CD4-positive, alpha-beta T cell treated with Interleukin-15 for 1 hour (primary cell): ENCODE results near the gene FANK1.
"Not testable (repeated sequence)": the region's sequence is repeated elsewhere in the genome, so short reads cannot be mapped to it uniquely, and the experiment has no call there.

Experiments used
- DNase-seq: peaks from one replicate; pipeline ENCODE4 v3.0.0-alpha.2; 2020

The FANK1 gene

DNA sequence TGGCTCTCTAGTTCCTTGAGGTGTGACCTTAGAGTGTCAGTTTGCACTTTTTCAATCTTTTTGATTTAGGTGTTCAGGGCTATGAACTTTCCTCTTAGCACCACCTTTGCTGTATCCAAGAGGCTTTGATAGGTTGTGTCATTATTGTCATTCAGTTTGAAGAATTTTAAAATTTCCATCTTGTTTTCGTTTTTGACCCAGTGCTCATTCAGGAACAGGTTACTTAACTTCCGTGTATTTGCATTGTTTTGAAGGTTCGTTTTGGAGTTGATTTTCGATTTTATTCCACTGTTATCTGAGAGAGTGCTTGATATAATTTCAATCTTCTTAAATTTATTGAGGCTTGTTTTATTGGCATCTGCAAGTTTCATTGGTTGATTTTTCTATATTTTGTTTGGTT, 37.3 kb downstream of the FANK1 start:
- DNase-seq = no peak

DNA sequence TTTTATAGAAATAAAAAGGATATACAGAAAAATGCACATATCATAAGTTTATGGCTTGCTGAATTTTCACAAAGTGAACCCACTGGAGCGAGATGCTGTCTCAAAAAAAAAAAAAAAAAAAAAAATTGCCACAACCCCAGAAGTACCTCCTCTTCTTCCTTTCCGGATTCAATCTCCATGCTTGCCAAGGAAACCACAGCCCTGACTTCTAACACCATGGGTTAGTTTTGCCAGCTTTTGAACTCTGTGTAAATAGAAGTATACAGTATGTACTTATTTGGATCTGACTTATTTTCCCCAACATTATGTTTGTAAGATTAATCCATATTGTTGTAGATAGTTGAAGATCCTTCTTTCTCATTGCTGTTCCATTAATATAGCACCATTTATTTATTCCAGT, 40.0 kb downstream of the FANK1 start:
- DNase-seq = no peak

DNA sequence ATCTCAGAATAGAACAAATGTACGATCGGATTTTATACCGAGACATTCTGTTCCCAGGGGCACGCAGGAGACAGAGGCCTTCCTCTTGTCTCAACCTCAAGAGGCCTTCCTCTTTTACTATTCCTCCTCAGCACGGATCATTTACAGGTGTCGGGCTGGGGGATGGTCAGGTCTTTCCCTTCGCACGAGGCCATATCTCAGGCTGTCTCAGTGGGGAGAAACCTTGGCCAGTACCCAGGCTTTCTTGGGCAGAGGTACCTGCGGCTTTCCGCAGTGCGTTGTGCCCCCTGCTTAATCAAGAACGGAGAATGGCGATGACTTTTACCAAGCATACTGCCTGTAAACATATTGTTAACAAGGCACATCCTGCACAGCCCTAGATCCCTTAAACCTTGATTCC, 44.2 kb downstream of the FANK1 start:
- no peak for DNase-seq

DNA sequence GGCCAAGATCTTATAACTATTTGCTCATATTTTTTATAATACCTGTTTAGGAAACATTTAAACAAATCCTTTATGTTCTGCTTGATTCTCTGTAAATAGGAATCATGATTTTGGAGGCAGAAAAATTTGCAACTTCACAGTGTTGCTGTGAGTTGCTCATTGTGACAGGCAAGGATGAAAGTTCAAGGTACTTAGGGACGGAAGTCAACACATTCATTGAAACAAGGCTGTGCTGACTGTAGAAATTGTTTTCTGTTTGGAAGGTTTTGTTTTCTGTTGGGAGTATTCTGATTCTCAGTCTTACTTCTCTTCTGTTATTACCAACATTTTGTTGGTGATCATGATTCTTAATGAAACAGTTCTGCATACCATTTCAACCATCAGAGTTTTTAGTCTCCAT, 54.9 kb downstream of the FANK1 start:
- no peak for DNase-seq

DNA sequence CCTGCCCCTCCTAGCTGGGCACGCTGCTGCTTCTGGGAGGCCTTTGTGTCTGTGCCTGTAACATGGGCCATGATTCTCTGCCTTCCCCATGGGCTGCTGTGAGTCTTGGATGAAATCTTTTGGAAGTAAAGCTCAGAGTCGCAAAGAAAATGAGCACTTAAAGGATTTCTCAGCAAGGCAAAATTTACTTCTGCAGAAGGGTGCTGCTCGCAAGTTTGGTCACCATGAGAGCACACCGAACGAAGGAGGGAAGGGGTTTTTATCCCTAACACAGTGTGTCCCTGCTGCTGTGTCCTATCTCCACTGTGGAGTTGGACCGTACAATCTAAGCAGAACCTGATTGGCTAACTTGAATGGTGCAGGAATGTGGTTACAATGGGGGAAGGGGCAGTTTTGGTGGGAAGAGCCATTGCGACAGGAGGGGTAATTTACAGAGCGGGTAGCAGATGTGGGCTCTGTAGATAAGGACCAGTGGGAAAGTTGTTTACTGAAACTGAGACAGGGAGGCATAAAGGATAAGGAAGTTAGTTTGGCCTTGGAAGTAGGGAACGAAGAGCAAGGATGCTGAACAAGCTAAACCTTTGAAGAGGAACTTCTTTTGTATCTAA, 57.5 kb downstream of the FANK1 start:
- DNase-seq = no peak

DNA sequence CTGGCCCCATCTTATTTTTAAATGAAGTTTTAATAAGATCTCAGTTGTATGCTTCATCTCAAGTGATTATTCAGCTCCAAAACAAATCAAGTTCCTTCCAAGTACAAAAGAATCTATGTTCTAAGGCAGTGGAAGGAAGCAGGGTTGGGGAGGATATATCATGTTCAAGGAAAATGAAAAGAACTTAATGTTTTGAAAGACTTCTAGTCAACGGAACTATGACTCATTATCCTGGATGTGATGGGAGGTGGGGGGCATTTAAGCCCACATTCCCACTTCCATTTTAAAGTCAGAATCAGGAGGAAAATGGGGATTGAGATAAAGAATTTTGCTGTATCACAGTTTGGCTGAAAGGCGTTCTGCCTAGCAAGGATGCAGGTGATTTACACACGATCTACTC, 59.4 kb downstream of the FANK1 start:
- no peak for DNase-seq

DNA sequence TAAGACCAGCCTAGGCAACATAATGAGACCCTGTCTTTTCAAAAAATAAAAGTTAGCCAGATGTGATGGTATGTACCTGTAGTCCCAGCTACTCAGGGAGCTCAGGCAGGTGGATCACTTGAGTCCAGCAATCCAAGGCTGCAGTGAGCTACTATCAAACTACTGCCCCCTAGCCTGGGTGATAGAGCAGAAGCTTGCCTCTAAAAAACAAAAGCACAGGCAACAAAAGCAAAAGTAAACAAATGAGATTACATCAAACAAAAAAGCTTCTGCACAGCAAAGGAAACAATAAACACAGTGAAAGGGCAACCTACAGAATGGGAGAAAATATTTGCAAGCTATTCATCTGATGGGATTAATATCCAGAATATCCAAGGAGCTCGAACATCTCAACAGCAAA, 65.4 kb downstream of the FANK1 start:
- no peak for DNase-seq

DNA sequence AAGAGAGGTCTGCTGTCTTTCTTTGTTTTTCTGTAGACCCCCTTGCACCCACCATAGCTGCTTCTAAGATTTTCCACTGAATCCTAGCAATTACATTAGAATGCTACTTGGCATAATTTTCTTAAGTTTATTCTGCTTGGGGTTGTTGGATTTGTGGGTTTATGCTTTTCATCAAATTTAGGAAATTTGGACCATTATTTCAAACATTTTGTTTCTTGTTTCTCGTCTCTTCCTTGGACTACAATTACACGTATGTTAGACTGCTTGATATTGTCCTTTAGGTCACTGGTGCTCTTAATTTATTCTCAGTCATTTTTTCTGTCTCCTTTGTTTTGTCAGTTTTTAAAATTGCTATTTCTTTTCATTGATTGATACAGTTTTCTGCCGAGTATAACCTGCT, 65.8 kb downstream of the FANK1 start:
- DNase-seq = no peak

DNA sequence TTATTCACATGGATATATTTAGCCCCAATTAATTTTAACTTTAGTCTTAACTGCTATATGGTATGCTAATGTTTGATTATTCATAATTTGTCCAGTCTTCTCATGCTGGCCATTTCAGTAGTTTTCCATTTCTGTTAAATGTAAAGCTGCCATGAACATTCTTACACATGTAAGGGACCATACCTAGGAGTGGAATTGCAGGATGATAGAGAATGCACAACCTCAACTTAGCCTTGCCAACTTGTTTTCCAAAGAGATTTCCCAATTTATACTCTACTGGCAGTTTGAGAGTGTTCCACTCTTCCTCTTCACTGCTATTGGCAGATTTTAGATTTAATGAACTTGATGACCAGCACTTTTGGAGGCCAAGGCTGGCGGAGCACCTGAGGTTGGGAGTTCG, 68.2 kb downstream of the FANK1 start:
- no peak for DNase-seq

DNA sequence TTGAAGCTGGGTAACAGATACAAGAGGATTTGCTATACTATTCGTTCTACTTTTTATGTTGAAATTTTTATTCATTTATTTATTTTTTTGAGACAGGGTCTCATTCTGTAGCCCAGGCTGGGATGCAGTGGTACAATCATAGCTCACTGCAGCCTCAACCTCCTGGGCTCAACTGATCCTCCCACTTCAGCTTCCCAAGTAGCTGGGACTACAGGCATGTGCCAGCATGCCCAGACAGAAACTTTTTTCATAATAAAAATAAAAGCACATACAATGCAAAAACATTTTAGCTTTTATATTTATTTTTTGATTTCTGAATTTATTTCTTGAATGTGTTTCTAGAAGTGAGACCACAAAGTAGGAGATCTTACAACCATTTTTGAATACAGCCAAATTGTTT, 71.2 kb downstream of the FANK1 start:
- no peak for DNase-seq

DNA sequence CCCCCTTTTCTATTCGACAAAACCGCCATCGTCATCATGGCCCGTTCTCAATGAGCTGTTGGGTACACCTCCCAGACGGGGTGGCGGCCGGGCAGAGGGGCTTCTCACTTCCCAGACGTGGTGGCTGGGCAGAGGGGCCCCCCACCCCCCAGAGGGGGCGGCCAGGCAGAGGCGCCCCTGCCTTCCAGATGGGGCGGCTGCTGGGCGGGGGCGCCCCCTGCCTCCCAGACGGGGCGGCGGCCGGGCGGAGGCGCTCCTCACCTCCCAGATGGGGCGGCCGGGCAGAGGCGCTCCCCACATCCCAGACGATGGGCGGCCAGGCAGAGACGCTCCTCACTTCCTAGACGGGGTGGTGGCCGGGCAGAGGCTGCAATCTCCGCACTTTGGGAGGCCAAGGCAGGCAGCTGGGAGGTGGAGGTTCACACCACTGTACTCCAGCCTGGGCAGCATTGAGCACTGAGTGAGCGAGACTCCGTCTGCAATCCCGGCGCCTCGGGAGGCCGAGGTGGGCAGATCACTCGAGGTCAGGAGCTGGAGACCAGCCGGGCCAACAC, 73.8 kb downstream of the FANK1 start:
- not testable (repeated sequence) for DNase-seq

DNA sequence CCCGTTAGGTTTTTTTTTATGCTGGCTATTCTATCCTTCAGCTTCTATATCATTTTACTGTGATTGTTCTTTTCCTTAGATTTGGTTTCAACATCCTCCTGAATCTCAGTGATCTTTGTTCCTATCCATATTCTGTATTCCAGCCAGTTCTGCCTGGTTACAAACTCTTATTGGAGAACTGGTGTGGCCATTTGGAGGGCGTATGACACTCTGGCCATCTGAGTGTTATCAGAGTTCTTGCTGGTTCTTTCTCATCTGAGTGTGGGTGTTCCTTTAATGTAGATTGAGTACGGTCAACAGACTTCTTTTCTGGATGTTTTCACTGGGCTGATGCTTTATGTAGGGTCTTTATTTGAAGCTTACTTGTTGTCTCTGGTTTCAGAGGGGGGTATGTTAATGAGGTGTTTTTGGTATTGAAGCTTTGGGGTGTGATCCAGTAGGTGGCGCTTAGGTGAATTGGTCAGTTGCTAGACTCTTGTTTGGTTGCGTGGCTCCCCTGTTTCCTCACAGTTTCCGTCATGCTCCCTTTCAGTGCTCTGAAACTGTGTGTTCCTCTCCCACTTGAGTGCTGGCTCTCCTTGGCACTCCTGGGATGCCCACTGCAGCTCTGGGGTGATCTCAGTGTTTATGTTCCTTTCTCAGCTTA, 80.7 kb downstream of the FANK1 start:
- no peak for DNase-seq

DNA sequence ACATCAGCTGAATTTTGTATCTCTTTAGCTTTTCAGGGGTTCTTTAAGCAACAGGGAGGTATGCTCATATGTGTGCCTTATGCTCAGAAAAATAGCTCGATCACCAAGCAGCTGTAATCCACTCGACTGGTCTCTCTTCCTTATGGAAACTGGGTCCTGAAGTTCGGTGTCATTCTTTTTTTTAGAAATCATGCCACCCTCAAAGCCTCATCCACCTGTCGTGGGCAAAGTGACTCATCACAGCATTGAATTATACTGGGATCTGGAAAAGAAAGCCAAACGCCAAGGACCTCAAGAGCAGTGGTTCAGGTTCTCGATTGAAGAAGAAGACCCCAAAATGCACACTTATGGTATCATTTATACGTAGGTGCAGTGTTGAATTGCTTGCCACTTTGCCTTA, 83.6 kb downstream of the FANK1 start:
- no peak for DNase-seq

DNA sequence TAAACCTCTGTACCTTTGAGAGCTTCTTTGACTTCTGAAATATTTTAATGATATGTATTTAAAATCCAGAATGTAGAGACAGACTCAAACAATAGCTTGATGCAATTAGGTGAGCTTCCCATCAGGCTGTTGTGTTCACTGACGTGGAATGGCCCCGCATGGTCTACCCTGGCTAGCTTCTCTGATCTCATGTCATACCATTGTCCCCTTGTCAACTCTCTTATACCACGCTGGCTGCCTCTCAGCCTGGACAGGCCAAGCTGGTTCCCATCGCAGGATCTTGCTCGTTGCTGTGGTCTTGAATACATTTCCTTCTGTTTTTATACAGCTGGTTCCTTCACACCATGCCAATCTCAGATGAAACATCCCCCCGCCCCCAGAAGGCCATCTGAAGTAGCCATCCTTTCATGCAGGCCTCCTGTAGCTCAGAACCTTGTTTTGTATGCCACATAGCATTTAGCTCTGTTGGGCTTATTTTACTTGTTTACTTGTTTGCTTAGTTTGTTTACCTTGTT, 84.2 kb downstream of the FANK1 start:
- no peak for DNase-seq

DNA sequence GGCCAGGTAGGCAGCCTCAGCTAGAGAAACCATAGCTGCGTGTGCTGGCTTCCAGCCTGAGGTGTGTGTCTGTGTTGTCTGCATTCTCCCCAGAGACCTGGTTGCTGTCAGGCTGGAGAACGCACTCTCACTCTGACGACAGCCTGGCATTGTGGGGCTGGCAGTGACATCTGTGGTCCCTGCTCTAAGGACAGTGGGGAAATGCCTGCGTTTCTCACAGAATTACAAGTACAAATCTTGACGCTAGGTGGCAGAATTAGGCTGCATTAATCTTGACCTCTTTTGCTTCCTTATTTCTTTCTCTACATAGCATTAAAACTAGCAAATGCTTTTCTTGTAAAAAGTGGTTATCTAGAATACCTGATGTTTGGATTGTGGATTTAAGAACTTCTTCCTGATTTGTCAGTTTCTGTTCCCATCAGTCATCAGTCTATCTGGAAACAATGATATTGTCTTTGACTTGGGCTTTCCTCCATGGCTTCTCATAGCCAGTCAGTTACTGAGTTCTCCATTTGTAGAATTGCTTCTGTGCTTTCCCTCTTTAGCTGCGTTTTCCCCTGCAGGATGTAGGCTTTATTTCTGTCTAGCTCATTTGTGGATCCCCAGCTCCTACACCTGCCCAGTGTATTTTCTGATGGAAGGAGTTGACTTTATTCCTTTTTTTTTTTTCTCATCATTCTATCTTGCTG, 86.0 kb downstream of the FANK1 start:
- DNase-seq = peak; percentile 23

DNA sequence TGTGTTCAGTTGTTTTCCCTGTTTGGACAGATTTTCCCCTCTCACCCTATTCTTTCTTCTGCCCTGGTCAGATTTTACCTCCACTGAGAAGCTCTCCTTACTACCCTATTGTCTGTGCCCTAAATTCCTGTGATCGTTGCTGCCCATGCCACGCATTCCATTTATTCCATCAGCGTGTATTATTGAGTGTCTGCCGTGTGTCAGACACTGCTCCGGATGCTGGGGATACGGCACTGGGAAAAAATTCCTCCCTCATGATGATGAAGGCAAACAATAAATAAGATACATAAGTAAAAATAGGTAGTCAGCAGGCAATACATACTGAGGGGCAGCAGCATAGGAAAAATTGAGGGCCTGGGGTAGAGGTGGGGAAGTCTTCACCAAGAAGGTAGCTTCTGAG, 86.8 kb downstream of the FANK1 start:
- no peak for DNase-seq

DNA sequence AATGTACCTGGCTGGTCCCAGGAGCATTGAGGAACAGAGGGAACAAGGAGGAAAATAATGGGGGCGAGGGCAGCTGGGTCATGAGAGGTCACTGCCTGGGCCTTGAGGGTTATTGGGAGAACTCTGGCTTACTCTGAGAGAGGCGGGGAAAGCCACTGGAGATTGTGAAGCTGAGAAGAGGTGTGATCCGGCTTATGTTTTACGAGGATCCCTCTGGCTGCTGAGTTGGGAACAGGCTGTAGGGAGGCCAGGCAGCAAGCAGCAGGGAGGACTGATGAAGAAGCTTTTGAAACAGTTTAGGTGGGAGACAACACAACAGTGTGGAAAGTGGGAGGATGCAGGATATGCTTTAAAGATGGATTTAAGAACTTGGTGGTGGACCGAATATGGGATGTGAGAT, 87.3 kb downstream of the FANK1 start:
- no peak for DNase-seq

DNA sequence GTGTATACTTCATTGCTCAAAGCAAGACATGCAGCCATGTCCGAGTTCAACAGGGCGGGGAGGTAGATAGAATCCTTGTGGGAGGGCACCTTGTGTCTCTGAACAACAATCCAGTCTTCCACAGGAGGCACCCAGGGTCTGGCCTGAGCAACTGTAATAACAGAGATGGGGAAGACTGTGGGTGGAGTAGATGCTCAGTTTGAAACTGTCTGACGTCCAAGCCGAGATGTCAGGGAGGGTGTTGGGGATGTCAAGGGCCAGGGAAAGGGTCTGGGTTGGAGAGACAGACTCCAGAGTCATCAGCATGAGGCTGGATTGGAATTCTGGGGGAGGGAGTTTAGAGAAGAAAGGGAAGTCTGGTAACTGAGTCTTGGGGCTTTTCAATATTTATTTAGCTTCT, 88.0 kb downstream of the FANK1 start:
- no peak for DNase-seq

DNA sequence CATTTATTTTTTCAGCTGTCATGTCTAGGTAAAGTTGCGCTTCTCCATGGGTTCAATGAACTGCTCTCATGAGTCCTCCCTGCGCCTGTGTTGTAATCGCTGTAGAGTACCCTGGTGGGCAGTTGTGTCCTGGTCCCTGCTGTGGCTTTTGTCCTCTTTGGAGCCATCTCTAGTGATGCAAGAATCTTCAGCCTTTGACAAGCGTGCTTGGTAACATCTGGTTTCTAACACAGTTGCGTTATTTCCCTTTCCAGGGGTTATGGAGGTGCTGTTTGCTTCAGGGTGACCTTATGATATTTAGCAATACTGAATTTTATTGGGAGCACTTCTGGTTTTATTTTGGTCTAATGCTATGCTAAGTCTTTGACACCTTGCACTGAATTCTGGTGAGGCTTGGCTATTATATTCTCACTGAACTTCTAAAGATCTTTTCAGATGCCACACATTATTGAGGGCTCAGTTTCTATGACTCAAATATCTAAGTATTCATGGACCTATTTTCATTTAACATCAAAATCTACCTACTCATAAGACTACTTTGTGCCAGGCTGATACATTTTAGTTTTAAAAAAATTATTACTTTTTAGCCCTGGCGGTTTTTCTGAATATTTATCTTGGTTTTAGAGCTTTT, 88.6 kb downstream of the FANK1 start:
- DNase-seq = no peak

DNA sequence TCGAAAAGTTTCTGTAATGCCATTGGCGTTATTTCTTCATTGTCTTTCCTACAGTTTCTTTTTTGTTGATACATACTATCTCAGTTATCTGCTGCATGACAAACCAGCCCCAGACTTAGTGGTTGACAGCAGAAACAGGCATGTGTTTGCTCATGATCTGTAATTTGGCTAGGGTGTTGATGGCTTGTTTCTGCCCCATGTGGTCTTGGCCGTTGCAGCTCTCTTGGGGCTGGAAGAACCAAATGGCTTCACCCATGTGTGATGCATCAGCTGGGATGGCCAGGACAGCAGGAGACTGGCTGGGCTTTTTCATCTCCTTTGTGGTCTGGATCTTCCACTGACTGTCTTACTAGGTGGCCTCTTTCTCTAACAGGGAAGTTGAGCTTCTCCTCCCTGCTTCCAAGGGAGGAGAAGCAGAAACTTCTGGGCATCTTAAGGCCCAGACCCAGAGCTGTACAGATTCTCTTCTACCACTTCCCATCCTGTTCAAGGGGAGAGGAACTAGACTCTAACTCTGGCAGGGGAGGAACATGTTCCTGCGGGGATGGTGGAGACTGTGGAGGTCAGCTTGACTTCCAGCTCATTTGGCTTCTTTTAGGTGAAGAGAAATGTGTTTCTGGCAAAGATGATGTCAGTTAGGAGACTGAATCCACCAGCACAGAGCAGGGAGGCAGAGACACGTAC, 89.3 kb downstream of the FANK1 start:
- DNase-seq = no peak

DNA sequence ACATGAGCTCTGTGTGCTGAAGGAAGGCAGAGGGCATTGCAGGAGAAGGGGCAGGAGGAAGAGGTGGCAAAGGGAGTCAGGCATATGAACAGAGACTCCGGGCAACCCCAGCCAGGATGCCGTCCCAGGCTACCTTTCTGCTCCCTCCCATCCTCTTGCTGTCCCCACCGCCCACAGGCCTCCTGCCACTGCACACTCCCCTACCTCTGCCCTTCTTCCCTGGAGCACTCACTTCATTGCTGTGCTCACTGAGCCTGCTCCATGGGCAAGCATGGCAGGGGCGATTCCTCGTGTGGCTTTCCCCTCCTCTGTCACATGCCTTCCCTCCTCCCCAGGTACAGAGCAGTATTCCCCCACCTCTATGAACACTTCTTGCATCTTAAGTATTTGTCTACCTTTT, 93.4 kb downstream of the FANK1 start:
- no peak for DNase-seq

DNA sequence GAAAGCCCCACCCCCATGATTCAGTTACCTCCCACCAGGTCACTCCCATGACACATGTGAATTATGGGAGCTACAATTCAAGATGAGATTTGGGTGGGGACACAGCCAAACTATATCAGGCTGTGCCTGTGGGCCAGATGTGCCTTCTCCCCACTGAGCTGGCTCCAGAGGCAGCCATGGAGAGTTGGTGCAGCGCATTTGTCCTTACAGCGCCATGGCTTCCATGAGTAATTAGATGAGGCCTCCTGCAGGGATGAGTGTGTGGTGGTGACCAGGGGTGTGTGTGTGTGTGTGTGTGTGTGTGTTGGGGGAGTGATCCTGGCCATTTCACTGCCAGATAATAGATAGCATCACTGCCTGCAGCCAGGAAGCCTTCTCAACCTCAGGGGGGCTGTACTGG, 94.6 kb downstream of the FANK1 start:
- no peak for DNase-seq

DNA sequence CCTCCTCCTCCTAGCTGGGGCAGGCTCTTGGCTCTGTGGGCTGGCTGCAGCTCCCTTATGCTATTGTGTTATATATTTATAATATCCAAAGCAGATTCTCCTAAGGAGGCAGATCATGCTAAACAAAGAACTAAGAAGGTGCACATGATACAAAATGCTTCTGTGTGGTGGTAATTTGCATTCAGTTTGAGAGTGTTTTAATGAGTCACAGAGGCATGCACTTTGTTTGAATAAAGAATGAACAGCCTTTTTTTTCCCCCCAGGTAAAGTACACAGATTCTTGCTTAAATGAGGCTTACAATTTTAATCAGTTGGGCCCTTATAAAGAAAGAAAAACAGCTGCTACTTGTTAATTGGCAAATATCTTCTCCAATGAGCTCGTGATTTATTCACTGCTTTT, 95.0 kb downstream of the FANK1 start:
- no peak for DNase-seq
